HG02973 (cell line): ENCODE results near the gene AOPEP.

Source experiments
- ATAC-seq: cut with Tn5 transposase; IDR thresholded peaks from one replicate; pipeline ENCODE4 v1.9.1; 2021; ENCODE audit warnings: moderate library complexity; ENCODE audit not compliant: unreplicated experiment

The AOPEP gene

DNA sequence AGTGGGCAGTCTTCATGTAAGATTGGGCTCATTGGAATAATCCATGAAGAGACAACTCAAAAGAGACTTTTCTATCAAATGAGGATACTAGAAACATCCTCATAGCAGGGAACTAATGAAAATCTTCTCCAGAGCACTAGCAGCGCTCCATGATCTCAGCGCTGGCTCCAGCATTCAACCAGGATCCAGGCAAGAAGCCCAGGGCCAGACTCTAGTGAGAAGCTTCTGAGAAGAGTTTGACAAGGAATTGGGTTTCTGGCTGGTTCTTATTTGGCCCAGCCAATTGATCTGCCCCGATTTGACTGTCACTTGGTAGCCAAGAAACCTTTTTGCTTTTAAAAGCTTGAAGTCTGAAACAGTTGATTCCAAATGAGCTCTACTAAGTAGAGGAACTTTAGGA lies 60.1 kb downstream of the AOPEP start:
- no peak for ATAC-seq

DNA sequence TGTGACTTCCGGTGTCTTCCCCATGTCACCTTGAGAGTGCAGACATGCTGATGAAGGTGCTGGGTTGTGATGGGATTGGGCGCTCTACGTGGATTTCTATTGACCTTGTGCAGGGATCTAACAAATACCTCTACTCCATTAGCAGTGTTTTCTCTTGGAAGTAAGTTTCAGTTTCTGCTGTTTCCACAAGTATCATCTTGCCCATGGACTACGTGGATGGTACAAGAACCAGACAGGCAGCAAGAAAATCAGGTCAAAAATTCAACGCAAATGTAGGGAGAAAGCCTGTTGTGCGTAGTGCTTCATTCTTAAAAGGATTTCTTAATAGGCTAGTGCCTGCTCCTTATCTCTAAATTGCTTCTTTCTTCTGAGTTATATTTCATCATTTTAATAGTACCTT lies 60.8 kb downstream of the AOPEP start:
- no peak for ATAC-seq

DNA sequence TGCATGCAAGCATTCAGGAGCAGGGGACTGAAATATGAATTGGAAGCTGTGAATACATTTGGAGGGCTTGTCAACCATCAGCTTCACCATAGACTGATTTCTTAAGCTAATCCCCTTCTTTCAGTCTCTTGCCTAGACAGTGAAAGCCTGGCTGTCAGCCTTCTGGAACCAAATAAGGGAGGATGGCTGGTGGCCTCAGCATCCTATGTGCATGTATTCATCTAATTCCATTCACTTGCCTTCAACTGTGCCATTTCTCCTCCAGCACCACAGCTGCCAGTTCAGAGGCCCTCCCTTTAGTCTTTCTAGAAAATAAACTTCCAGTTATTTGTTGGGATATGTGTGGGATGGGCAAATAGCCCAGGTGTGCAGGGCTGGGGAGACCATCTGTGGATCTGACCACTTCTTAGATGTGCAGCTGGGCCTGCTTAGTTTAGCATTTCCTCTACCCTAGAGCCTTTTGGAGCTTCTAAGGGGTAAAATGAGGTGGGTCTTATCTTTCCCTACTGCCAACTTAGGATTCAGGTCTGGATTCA lies 62.1 kb downstream of the AOPEP start:
- no peak for ATAC-seq

DNA sequence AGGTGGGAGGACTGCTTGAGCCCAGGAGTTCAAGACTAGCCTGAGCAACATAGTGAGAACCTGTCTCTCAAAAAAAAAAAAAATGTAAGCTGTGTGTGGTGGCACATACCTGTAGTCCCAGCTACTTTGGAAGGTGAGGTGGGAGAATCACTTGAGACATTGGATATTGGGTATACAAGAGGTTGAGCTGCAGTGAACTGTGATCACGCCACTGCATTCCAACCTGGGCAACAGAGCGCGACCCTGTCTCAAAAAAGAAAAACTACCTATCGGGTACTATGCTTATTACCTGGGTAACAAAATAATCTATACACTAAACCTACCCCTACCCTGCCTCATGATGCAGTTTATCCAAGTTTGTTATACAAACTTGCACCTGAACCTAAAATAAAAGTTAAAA lies 64.9 kb downstream of the AOPEP start:
- no peak for ATAC-seq

DNA sequence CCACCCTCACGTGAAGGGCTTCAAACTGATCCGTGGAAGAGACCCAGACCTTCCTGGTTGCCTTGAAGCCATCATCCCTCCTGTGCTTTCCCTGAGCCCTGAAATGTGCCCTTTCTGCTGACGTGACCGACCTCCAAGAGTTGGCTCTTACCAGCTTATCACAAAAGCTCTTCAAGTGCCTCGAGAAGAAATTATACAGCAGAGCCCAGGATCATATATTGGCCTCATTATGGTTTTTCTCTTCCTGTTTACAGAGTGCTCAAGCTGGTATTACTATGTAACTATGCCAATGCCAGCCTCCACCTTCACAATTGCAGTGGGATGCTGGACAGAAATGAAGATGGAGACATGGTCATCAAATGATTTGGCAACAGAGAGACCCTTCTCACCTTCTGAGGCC lies 66.0 kb downstream of the AOPEP start:
- no peak for ATAC-seq

DNA sequence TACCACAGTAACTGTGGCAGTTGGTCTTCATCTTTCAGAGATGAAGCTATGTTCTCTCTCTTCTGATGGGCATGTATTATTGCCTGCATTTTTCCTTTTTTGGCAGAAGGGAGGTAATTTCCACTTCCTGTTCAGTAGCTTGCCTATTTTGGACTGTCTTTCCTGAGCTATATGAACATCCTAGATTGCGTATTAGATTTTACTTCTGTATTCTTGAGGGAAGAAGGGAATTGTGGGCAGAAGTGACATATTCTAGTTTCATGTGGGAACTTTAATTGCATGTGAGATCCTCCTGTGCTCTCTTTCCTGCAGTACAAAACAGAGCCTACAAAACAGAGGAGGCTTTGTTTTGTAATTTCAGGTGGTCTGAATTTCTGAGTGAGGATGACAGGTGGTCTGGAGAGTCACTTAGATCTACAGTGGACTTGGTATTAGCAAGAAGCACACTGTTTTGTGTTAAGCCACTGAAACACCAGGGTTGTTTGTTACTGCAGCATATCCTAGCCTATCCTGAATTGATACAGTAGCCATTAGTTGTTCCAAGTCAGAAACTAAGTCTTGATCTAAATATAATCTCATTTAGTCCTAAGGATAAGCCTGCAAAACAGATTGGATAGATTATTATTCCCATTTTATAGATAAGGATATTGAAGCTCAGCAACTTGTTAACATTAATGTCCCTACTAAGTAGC lies 68.1 kb downstream of the AOPEP start:
- no peak for ATAC-seq

DNA sequence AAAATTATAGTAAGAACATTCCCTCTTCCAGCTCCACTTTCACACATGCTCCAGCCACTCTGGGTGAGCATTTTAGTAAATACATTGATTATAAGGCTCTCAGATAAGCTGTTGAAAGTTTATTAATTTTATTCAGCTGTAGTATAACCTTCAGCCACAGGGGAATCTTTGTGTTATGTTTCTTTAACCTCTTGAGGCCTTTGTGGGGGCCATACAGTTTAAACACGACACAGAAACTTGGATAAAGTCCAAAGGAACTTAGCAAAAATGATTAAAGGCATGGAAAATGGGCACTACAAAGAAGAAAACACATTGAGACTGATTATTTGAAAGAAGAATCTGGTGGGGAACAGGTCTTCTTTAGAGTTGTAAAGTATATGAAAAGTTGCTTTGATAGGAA lies 70.2 kb downstream of the AOPEP start:
- ATAC-seq = no peak

DNA sequence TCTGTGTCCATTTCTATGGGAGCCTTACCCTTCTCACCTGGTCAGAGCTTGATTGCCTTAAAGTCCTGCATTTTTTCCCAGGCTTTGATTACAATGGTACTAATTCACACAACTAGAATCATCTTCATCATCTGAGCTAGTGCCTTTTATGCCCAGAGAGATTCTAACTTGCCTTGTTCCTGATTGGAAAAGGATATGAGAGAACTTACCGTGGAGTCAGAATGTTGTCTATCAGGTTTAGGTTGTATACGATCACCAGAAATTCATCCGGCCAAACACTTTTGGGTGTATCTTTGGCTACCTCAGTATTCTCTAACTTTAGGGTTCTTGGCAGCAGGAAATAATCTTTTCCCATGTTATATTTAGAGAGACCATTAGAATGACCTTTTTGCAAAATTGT lies 71.7 kb downstream of the AOPEP start:
- no peak for ATAC-seq

DNA sequence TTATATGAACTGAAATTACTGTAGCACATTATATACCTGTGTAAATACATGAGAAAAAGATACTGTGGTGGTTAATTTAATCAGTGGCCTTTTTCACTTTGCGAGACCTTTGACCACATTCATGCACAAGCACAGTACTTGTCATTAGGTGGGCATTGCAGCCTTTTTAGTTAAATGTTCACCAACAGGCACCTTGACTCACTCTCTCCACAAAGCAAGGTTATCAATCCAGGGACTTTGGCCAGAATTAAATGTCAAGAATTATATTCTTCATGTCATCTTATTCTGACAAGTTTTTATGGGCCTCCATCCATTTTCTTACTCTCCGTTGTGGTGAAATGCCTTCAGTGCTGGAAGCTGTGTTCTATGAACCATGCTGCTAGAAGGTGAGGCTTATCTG lies 72.2 kb downstream of the AOPEP start:
- ATAC-seq = no peak

DNA sequence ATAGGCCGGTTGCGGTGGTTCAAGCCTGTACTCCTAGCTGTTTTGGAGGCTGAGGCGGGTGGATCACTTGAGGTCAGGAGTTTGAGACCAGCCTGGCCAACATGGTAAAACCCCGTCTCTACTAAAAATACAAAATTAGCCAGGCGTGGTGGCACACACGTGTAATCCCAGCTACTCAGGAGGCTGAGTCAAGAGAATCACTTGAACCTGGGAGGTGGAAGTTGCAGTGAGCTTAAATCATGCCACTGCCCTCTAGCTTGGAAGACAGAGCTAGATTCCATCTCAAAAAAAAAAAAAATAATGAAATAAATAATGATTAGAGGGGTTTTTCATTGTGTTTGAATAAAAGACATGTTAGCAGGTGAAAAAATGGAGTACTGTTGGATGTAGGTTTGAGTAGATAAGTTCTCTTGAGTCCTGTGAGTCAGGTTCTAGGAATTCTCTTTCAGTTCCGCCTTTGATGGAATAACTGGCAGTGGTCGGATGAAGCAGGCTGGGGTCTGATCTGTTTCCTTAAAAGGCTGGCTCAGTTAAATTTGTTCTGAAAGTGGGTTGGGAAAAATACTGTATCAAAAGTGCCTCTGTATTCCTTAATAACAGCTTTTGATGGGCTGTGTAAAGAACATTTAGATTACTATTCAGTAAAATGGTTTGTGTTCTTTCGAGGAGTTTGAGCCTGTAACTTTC lies 73.2 kb downstream of the AOPEP start:
- no peak for ATAC-seq

DNA sequence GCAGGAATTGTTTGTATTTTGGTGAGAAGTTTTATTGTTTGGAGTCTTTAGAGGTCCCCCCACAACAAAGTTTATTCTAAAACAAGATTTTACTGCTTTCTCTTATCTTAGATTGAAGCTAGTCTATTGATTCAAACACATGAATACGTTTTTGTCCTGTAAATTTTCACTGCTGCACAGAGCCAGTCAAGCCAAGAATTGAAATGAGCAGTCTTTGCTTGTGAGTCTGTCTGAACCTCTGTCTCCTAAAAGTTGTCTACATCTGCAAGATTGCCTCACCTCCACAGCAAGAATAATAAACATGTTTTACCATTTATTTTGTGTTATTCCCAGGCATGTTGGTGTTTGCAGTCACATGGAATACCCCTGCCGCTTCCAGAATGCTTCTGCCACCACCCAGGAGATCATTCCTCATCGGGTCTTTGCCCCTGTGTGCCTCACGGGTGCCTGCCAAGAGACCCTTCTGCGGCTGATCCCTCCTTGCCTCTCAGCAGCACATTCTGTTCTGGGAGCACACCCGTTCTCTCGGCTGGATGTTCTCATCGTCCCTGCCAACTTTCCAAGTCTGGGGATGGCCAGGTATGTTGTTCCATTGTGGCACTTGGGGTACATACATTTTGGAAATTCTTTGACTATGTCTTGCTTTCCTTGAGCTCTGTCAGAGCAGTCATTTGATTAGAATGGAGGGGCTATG lies 74.1 kb downstream of the AOPEP start:
- ATAC-seq = no peak

DNA sequence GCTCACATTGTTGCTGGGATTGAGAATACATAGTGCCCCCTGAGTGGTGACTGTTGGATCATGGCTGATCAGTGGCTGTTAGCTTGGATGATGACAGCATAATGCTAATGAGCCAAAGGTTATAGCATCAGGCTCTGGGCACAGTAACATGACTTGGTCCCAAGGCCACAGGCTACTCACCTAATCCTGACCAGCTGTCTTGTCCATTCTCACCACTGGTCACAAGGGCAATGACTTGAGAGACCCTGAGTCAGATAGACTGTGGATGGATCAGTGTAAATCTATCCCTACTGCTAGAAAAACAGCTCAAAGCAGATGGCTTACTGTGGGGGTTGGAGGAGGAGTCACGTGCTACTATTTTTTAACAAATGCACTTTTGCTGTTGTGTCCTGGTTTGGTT lies 74.7 kb downstream of the AOPEP start:
- no peak for ATAC-seq

DNA sequence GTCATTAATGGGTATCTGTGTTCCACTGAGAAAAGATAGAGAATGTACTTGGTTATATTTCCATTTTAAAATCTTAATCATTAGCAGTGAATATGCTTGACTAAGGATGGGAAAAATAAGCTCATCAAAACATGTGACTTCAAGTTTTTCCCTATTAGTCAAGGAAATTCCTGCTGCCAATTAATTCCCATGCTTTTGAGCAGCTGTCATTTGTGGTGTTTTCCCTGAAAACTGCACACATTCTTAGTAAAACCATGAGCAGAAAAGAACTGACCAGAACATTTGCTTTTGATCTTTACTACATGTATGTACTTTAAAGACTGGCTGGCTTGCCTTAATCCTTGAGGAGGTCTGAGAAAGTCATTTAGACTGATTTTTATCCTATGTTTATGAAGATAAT lies 75.2 kb downstream of the AOPEP start:
- no peak for ATAC-seq

DNA sequence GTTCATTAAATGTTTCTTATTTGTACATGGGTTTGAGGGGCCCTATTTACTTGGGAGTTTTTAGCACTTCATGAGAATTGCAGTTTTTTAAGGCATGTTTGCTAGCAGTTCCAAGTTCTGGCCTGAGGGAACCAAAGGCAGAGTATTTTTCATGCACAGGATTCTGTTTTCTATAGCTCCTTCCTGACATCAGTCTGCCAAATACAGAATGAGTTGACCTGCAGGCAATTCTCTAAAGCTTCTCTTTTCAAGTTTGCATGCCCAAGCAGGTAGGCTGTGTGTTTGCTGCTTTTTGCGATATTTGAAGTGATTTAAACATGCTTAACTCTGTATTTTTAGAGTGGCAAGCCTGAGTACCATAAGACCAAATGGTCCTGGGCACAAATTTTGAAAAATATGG lies 75.8 kb downstream of the AOPEP start:
- ATAC-seq = no peak

DNA sequence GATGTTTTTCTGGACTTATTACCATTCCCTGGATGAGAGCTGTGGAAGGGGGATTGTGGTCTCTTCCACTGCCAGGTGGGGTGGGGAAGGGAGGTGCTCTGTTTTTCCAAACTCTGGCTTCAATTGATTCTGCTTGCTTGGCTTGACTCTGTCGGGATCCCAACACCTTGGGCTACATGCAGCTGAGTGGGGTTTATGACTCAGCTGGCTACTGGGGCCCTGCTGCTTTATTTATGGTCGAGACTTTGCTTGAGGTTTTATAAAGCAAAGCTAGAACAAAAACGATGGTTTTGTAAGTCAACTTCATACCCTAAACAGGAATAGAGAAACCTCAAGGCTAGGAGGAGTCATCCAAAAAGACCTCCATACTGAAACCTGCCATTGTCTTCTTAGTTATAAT lies 76.3 kb downstream of the AOPEP start:
- peak; percentile 66 for ATAC-seq

DNA sequence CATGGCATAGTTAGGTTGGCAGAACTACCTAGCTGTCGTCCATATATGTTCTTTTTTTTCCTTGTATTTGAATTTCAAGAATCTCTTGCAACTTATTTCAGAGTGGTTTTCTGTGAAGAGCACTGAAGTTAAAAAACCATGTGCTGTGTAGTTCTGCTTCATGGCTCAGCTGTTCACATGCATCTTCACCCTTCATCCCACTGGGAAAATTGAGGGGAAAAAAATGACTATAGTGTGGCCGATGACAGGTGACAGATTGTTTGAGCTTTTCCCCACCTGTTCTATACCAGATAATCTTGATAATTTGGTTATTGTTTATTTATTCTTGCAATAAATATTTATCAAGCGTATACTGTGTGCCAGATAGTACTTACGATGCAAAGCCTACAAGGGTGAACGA lies 77.8 kb downstream of the AOPEP start:
- no peak for ATAC-seq

DNA sequence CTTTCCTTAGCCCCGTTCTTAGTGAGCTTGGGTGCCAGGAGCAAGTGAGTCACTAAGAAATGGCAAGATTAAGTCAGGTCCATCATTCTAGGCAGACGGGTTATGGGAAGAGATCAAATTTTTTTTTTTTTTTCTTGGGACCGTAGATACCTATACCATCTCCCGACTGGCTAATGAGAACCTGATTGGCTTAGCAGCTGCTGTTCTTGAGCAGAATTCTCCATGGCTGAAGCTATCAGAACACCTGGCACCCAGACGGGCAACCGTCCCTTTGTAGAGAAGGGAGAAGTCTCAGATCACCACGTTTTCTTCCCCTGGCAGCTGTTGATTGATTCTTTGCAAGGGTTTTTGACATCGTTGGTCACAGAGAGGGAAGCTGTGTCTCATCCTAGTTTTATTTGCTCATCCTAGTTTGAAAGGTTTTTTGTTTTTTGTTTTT lies 78.6 kb downstream of the AOPEP start:
- ATAC-seq = no peak

DNA sequence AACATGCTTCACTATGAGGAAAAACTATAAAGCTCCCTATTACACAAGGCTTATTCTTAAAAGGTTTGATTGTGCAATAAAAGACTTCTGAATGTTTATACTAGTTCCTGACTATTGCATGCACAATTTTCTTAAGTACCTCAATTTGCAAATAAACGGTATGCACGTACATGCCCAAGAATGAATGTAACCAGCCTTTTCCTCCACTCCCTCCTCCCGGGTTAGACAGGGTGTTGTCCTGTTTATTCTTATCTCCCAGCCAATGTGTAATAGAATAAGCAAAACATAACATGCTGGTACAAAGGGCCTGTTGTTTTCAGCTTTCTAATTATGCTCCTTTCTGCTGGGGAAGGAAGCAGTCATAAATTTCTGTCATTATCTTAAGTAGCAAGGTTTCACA lies 79.1 kb downstream of the AOPEP start:
- ATAC-seq = no peak

DNA sequence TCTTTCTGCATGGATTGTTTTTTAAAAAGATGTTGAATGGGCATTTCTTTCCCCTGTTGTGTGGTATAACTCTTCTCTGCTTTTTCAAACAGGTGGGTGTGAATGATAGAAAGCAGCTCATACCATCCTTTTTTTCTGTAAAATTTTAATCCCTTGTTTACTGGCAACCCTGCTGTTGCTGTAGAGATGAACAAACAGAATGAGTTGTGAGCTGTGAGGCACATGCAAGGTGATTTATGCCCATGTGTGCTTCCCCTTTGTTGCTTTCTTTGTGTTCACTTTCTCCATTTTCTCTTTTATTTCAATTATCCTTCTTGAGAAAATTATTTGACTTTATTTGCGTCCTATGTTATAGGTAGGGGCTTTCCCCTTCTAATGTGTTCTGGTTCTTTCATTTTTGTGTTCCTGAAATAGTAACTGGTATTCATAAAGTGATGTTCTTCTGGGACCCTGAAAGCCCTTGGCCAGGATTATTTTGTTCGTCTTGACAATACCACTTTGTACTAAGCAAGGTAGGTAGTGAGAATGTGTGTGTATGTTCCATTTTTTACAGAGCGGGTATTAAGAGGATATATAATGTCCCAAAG lies 79.9 kb downstream of the AOPEP start:
- peak; percentile 48 for ATAC-seq

DNA sequence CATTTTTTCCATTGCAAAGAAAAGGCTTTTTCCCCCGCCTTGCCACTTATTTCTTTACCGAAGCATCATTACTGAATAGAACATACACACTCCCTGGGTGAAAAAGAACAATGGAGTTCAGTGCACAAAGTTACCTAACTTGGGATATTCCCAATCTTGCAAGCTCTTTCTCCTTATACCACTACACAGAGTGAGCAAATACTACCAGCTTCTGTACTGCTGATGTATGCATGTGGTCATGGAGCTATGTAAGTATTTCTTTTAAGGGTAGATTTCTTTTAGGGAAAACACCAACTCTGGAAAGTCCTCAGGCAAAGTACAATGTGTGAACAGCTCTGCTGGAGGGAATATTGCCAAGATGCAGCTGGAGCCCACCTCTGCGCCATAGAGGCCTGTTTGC lies 81.1 kb downstream of the AOPEP start:
- ATAC-seq = no peak

DNA sequence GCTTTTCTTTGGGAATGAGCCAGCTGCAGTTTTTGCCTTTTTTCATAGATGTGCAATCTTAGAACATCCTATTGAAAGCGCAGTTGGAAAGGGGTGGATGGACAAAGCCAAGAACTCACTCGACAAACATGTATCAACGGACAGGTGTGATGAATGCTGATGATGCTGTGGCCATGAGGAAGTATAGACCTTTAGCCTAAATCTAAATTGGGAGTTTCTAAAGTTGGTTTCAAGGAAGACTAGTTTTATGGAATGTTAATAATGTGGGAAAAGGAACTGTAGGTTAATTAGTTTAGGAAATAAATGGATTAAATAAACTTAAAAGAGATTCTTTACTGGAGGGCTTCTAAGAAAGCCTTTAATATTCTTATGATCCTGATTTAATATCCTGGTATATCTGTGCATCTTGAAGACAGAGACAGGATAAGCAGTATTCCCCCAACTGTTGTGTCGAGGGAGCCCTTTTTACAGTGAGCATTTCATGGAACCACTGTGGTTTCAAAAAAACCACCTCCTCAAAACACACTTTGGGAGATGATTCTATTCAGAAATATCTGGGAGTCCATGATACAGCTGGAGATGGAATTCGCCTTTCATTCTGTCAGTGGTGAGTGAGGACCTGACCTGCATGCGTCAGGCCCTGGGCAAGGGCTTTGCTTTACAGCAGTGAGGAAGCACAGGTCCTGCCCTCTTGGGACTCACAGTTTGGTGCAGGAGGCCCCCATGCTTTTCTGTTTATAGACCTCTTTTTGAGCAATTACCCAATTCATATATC lies 82.6 kb downstream of the AOPEP start:
- no peak for ATAC-seq
